HEK293 (cell line): Measurements from ENCODE around the gene ARL8B.

Source experiments
- CTCF ChIA-PET: fragments of 350-600 bp; formaldehyde crosslinking; extraction: SDS; loops from one replicate; lab custom pipeline; 2021; ENCODE audit warnings: antibody characterized with exemption; lab: Yijun Ruan, JAX
- POLR2A ChIA-PET: fragments of 300-600 bp; formaldehyde crosslinking; extraction: SDS; loops from one replicate; lab custom pipeline; 2020; ENCODE audit warnings: antibody characterized with exemption, inconsistent platforms; lab: Yijun Ruan, JAX
- H3K27ac ChIP-seq: fragments of 200-500 bp; sonication (Bioruptor generic); 2 replicates; pipeline ENCODE4 v1.5.1; 2014; ENCODE audit warnings: low read depth, low read length, control low read depth, inconsistent platforms; ENCODE audit errors: extremely low read depth
- H3K36me3 ChIP-seq, 2 experiments: fragments of 200-500 bp in 1 of 2; sonication (Bioruptor generic) in 1 of 2; 1 replicate in 1 of 2; 2 replicates in 1 of 2; pipeline ENCODE4 v1.5.1; 2014 to 2017; ENCODE audit warnings: inconsistent platforms in 2 of 2, low read length in 2 of 2; ENCODE audit not compliant: control insufficient read depth in 2 of 2, insufficient read depth in 1 of 2
- H3K4me1 ChIP-seq: fragments of 200-500 bp; sonication (Bioruptor generic); 2 replicates; pipeline ENCODE4 v1.5.1; 2014; ENCODE audit warnings: mild to moderate bottlenecking, low read length, inconsistent platforms; ENCODE audit not compliant: control insufficient read depth, insufficient read depth
- H3K4me3 ChIP-seq: 2 replicates; pipeline ENCODE4 v1.5.1; 2011; ENCODE audit warnings: low read depth, mild to moderate bottlenecking, control low read depth, low read length, moderate library complexity
- H3K9me3 ChIP-seq: fragments of 200-500 bp; sonication (Bioruptor generic); 2 replicates; pipeline ENCODE4 v1.5.1; 2014; ENCODE audit warnings: low read depth, low read length, inconsistent platforms; ENCODE audit not compliant: control insufficient read depth, insufficient read depth
- GLI2 ChIP-seq: fragments of 450-650 bp; formaldehyde crosslinking; IDR thresholded peaks from 2 replicates; pipeline ENCODE4; 2017; ENCODE audit warnings: missing biosample characterization, missing genetic modification characterization, low read depth, borderline replicate concordance
- GLIS2 ChIP-seq: fragments of 450-650 bp; formaldehyde crosslinking; IDR thresholded peaks from 2 replicates; pipeline ENCODE4 v1.5.1; 2016; ENCODE audit warnings: missing biosample characterization, missing genetic modification characterization
- HOXC10 ChIP-seq: sonication (generic); formaldehyde crosslinking; IDR thresholded peaks from 2 replicates; pipeline ENCODE4 v1.8.1; 2023; ENCODE audit warnings: mild to moderate bottlenecking, missing genetic modification reagents
- HOXD13 ChIP-seq: sonication (generic); formaldehyde crosslinking; IDR thresholded peaks from 2 replicates; pipeline ENCODE4 v1.8.0; 2022; ENCODE audit warnings: missing genetic modification reagents, borderline replicate concordance
- SCRT2 ChIP-seq: fragments of 450-650 bp; formaldehyde crosslinking; IDR thresholded peaks from 2 replicates; pipeline ENCODE4 v1.5.1; 2016; ENCODE audit warnings: missing biosample characterization, missing genetic modification characterization
- TSHZ1 ChIP-seq: fragments of 450-650 bp; formaldehyde crosslinking; IDR thresholded peaks from 2 replicates; pipeline ENCODE4 v1.5.1; 2016; ENCODE audit warnings: missing biosample characterization, missing genetic modification characterization, borderline replicate concordance
- ZFP37 ChIP-seq: fragments of 450-650 bp; formaldehyde crosslinking; IDR thresholded peaks from 2 replicates; pipeline ENCODE4 v1.5.1; 2016; ENCODE audit warnings: missing biosample characterization, missing genetic modification characterization
- ZNF114 ChIP-seq: fragments of 450-650 bp; formaldehyde crosslinking; IDR thresholded peaks from 2 replicates; pipeline ENCODE4 v1.5.0; 2017; ENCODE audit warnings: missing biosample characterization, missing genetic modification characterization
- ZNF121 ChIP-seq: fragments of 450-650 bp; formaldehyde crosslinking; IDR thresholded peaks from 2 replicates; pipeline ENCODE4 v1.5.1; 2016; ENCODE audit warnings: missing biosample characterization, missing genetic modification characterization
- ZNF157 ChIP-seq: fragments of 450-650 bp; formaldehyde crosslinking; IDR thresholded peaks from 2 replicates; pipeline ENCODE4 v1.5.1; 2016; ENCODE audit warnings: missing biosample characterization, missing genetic modification characterization
- ZNF214 ChIP-seq: fragments of 450-650 bp; formaldehyde crosslinking; IDR thresholded peaks from 2 replicates; pipeline ENCODE4 v1.5.1; 2017; ENCODE audit warnings: missing biosample characterization, mild to moderate bottlenecking, missing genetic modification characterization, borderline replicate concordance
- ZNF223 ChIP-seq: fragments of 450-650 bp; formaldehyde crosslinking; IDR thresholded peaks from 2 replicates; pipeline ENCODE4 v1.5.1; 2016; ENCODE audit warnings: missing biosample characterization, missing genetic modification characterization
- ZNF239 ChIP-seq: fragments of 450-650 bp; formaldehyde crosslinking; IDR thresholded peaks from 2 replicates; pipeline ENCODE4 v1.5.1; 2016; ENCODE audit warnings: missing biosample characterization, missing genetic modification characterization
- ZNF280D ChIP-seq: fragments of 450-650 bp; formaldehyde crosslinking; IDR thresholded peaks from 2 replicates; pipeline ENCODE4 v1.5.1; 2016; ENCODE audit warnings: missing biosample characterization, missing genetic modification characterization
- ZNF518A ChIP-seq: fragments of 450-650 bp; formaldehyde crosslinking; conservative IDR thresholded peaks from 2 replicates; pipeline ENCODE4 v1.5.1; 2016; ENCODE audit warnings: low read depth, missing biosample characterization, missing genetic modification characterization
- ZNF530 ChIP-seq: fragments of 450-650 bp; formaldehyde crosslinking; IDR thresholded peaks from 2 replicates; pipeline ENCODE4 v1.5.1; 2016; ENCODE audit warnings: low read depth, missing biosample characterization, missing genetic modification characterization
- ZNF623 ChIP-seq: fragments of 450-650 bp; formaldehyde crosslinking; IDR thresholded peaks from 2 replicates; pipeline ENCODE4 v1.5.1; 2016; ENCODE audit warnings: missing biosample characterization, missing genetic modification characterization
- ZNF776 ChIP-seq: fragments of 450-650 bp; formaldehyde crosslinking; IDR thresholded peaks from 2 replicates; pipeline ENCODE4 v1.5.0; 2017; ENCODE audit warnings: missing biosample characterization, missing genetic modification characterization, borderline replicate concordance
- TF ChIP-seq, protein P1 (sequence below): IDR thresholded peaks from 2 replicates; pipeline ENCODE4 v1.6.1; 2011; ENCODE audit warnings: mild to moderate bottlenecking, low read depth, low read length, borderline replicate concordance

ARL8B gene

GRCh38 chr3:5197470-5198312 is 75.6 kb downstream of the ARL8B start (continued):
- TF ChIP-seq ZNF776 (tag by site-specific recombination), result no peak
- no peak for TF ChIP-seq ZFP37 (tag by site-specific recombination)
- no peak for TF ChIP-seq GLIS2 (tag by site-specific recombination)
- TF ChIP-seq ZNF518A (tag by site-specific recombination), result peak; percentile 61
- TF ChIP-seq ZNF114 (tag by site-specific recombination), result no peak
- TF ChIP-seq, protein P1, sequence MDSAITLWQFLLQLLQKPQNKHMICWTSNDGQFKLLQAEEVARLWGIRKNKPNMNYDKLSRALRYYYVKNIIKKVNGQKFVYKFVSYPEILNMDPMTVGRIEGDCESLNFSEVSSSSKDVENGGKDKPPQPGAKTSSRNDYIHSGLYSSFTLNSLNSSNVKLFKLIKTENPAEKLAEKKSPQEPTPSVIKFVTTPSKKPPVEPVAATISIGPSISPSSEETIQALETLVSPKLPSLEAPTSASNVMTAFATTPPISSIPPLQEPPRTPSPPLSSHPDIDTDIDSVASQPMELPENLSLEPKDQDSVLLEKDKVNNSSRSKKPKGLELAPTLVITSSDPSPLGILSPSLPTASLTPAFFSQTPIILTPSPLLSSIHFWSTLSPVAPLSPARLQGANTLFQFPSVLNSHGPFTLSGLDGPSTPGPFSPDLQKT, result no peak
- peak; percentile 45; the same call in 1 of the 2 replicates for TF ChIP-seq HOXD13 (CRISPR knock-in tag)

- Histone ChIP-seq H3K36me3 (peaks cover 29 to 63% of the 10 kb centered on the region in 2 experiments), H3K9me3 (no peaks in the 10 kb centered on the region), H3K4me1 (peaks cover 8% of the 10 kb centered on the region), H3K4me3 (no peak overlapping the region), H3K27ac (no peak overlapping the region)
- ChIA-PET CTCF (interaction anchor here (0.6 kb wide), 1 partner anchor 13 kb away, joined by 3 read pairs; no protein-coding TSS in a partner anchor), POLR2A (no interaction called here)
- TF ChIP-seq ZNF223 (tag by site-specific recombination) (no peak), ZNF239 (tag by site-specific recombination) (no peak), ZNF121 (tag by site-specific recombination) (no peak), TSHZ1 (tag by site-specific recombination) (no peak), HOXC10 (CRISPR knock-in tag) (no peak), GLI2 (tag by site-specific recombination) (no peak), ZNF280D (tag by site-specific recombination) (no peak), SCRT2 (tag by site-specific recombination) (no peak), ZNF214 (tag by site-specific recombination) (no peak), ZNF530 (tag by site-specific recombination) (no peak), ZNF623 (no peak), ZNF157 (no peak)
- TF ChIP-seq, protein P1, result no peak
Measured at GRCh38 chr3:5198313-5198677, 76.2 kb downstream of the ARL8B start.
